Posterior vena cava (tissue), 2 donors: ENCODE results near the gene PPP1R14D. TPM values are rescaled to one million over a fixed set of nuclear protein-coding genes. Genes with fewer than 3 reads are reported as not detected.
"Not testable (repeated sequence)": the region's sequence is repeated elsewhere in the genome, so short reads cannot be mapped to it uniquely, and the experiment has no call there.

Experiments used
- DNase-seq: peaks from one replicate; pipeline ENCODE4 v3.0.0-alpha.2; 2020; ENCODE audit warnings: low spot score
- intact Hi-C, 2 donors: fragments of 100-400 bp; cut with DNase I; formaldehyde crosslinking; loops; one replicate each; pipeline versions ENCODE4 v1.14.1 to v1.14.2; 2022 to 2023
- long read RNA-seq, 2 donors: library from polyadenylated mRNA; unstranded; transcript quantifications; one replicate each; pipeline ENCODE4 v2.0.0, GENCODE V29; 2020 to 2021
- total RNA-seq, 2 donors: library from RNA; stranded (reverse); fragmentation: NEBNext Ultra II Directional; extraction: Animal tissue kit (Norgen Biotek cat#: 25700); gene quantifications; one replicate each; pipeline ENCODE4 v1.2.1, GENCODE V29; 2021
- donor health status: DM: yes; HTN: yes; CAD: no.
- donor health status: DM: yes; HTN: yes; CAD: no.

PPP1R14D gene
- not detected for total RNA-seq
- long read RNA-seq, donor 1 = 0 reads
- long read RNA-seq, donor 2 = 0 reads

GRCh38 chr15:40828447-40829036, at the start of gene PPP1R14D:
Gene PPP1R14D (minus strand): TSS chr15:40828708. CDS start chr15:40828641, 67 bp downstream.
- intact Hi-C loops = no loop called here
- DNase-seq = peak; percentile 38

DNA sequence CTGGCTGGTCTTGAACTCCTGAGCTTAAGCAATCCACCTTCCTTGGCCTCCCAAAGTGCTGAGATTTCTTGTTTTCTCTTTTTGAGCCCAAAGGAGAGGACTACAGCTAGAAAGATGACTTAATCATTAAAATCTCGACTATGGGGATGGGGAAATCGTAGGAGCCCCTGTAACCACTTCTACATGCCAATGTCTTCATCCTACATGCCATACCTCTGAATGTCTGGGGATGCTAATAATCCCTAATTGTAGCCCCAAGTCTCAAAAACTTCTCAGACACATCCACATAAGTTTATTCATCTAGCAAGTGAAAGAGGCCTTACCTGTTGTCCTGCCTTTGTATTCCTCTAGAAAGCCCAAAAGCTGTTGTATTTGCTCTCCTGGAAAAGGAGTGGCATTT, 49.2 kb upstream of the PPP1R14D start:
- intact Hi-C loops = no loop called here

GRCh38 chr15:40875991-40876730, 47.7 kb upstream of the PPP1R14D start:
- intact Hi-C loops = no loop called here

More for the DNA sequence above, 49.2 kb upstream of the PPP1R14D start:
- no peak for DNase-seq

GRCh38 chr15:40873694-40874561, 45.4 kb upstream of the PPP1R14D start, which contains the start of gene RHOV:
Gene RHOV (minus strand): TSS chr15:40874234. CDS start chr15:40874139, 95 bp downstream.
- no peak for DNase-seq
- intact Hi-C loops = loop anchor here in 1 of 2 donors (2.0 kb wide), 1 partner anchor 17 kb away; no protein-coding TSS in a partner anchor

More at GRCh38 chr15:40875991-40876730, 47.7 kb upstream of the PPP1R14D start:
- no peak for DNase-seq

GRCh38 chr15:40872791-40873693, 44.5 kb upstream of the PPP1R14D start:
- intact Hi-C loops = loop anchor here in 1 of 2 donors (2.0 kb wide), 1 partner anchor 18 kb away; no protein-coding TSS in a partner anchor

DNA sequence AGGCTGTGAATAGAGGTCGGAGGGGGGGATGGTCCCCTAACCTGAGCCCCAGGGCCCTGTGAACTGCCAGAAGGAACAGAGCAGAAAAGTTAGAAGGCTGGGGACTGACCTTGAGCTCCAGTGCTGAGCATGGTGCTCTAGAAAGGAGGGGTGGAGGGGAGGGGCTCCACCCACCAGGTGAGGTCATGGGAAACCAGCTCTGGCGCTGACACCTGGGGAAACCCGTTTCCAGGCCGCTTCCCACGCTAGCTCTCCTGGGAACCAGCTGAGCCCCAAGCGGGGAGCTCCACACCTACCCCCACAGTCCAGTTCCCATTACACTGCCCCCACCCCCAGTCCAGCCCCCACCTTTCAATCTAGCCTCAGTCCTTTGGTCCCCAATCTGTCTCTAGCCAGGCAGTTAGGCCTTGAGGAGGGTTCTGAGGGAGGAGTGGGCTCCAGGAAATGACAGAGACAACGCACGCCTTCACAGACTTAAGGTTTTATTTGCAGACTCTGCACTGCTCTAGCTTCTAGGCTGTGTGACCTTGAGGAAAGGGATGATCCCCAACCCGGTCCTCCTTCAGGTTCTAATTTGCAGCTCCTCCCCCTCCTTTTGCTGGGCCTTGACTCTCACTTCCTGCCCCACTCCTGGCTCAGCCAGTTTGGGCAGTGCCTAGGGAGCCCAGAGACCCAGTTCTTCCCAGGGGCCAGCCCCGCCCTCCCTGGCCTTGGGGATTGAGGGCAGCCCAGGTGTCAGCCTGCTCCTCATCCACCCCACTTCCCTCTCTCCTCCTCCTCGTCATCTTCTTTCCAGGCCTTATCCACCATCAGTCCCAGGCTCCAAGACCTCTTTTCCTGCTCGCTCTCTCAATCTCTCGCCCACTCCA, 43.5 kb upstream of the PPP1R14D start:
- intact Hi-C loops = loop anchor here in 1 of 2 donors (2.0 kb wide), 1 partner anchor 19 kb away; no protein-coding TSS in a partner anchor
- DNase-seq = no peak

More at GRCh38 chr15:40872791-40873693, 44.5 kb upstream of the PPP1R14D start:
- DNase-seq = peak; percentile 43

- intact Hi-C loops = no loop called here
- DNase-seq = no peak
These were observed 42.2 kb upstream of the PPP1R14D start for GRCh38 chr15:40870716-40871115.

DNA sequence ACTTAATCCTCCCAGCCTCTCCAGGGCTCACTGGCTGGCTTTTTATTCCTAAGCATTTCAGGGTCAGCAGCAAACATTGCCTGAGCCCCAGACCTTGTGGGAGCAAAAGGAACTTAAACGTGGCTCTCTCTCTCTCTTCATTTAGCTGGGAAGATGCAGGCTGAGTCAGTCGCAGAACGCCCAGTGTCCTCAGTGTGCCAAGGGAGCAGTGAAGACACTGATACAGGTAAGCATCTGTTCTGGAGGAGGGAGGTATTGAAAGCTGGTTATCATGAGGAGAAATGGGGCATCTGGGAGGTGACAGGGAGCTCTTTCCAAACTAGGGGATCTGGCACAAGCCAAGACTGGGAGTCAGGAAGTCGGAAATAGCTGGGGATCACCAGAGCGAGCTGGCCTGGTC, 41.2 kb upstream of the PPP1R14D start:
- intact Hi-C loops = no loop called here
- no peak for DNase-seq

DNA sequence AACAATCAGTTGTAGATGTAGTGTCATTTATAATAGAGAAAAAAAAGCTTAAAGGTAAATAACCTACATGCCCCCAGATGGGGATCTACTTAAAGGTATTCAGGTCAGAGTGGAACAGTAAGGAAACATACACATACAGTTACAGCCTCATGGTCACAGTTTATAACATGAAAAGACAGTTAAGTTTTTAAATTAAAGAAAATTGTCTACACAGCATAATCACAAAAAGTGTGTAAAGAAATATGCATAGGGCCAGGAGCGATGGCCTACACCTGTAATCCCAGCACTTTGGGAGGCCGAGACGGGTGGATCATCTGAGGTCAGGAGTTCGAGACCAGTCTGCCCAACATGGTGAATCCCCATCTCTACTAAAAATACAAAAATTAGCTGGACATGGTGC, 38.7 kb upstream of the PPP1R14D start:
- intact Hi-C loops = no loop called here
- DNase-seq = no peak

GRCh38 chr15:40863660-40864270, 35.3 kb upstream of the PPP1R14D start:
- DNase-seq = peak; percentile 43
- intact Hi-C loops = no loop called here

- DNase-seq, intact Hi-C loops: not testable (repeated sequence)
These were observed 32.6 kb upstream of the PPP1R14D start for GRCh38 chr15:40861147-40861546.

DNA sequence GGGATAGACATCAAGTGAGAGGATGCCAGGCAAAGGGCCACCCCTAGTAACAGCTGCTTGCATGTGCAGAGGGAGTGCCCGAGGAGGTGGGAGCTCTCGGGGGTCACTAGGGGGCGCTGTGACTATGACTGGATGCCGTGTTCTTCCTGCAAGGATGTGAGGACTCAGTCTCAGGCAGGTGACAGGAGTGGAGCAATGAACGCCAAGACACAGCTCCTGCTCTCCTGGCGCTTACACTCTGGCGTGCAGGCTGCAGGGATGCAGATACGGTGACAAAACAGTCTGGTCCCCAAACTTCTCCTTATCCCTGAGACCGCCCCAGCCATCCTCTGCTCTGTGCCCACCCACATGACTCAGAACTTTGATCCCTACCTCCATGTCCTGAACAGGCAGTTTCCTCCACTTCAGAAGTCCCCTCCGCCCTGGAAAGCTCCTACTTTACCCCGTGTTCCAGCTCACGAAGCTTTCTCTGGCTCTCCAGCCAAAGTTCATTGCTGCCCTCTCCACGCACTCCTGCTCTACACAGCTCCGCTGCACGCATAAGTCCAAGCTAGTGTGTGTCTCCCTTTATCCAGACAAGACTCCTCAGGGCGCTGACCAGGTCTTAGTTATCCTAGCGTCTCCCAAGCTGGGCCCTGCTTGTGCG, 30.8 kb upstream of the PPP1R14D start:
- intact Hi-C loops = loop anchor here in 1 of 2 donors (5.0 kb wide), 2 partner anchors 33 to 323 kb away; partner anchors contain the start of gene VPS18

DNA sequence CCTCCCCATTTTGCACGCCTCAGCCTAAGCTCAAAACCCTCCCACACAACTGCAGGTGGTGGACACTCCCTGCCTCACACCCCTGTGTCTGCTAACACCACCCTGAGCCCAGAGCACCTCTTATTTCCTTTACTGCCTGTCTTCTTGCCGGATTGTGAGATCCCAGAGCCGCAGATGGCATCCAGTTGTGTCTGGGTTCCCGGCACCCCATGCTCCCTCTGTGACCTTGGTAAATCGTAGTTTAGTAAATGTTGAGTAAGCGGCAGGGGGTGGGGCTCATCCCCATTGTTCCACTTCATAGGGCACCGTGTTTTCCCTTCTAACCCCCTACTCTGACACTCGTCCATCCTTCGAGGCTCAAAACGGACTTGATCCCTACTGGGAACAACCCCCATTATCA, 30.2 kb upstream of the PPP1R14D start:
- peak; percentile 64 for DNase-seq
- intact Hi-C loops = loop anchor here in 1 of 2 donors (5.0 kb wide), 2 partner anchors 34 to 324 kb away; partner anchors contain the start of gene VPS18

More for the DNA sequence above, 30.8 kb upstream of the PPP1R14D start:
- peak; percentile 89 for DNase-seq

DNA sequence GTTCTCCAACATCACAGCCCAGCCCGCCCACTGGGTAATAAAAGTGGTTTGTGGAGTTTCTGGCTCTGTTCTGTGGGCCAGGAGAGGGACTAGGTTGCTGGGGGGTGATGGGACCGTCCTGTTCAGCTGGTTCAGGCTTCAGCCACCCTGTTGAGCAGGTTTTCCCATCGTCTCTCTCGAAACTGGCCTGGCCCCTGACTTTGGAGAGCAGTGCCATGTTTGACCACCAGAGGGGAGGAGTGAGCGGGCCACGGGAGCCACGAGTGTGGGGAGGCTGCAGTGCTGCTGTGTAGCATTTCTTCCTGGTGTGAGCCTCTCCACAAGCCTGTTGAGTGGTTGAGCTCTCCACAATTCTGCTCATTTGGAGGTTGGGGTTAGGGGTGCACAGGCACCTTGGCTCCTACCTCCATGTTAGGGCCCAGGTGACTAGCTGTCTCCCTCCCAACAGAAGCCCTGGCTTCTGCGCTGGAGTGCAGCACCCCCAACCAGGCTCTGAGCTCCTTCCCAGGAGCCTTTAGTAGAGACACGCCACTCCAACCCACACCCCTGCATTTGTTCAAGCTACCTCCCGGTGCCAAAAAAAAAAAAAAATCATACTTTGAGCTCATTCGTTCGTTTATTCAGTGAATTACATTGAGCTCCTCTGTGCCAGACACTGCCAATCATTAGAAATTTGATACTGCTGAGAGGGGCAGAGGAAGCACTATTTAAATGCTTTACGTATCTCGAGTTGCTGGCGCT, 29.3 kb upstream of the PPP1R14D start:
- intact Hi-C loops = loop anchor here in 1 of 2 donors (5.0 kb wide), 2 partner anchors 35 to 325 kb away; partner anchors contain the start of gene VPS18
- peak; percentile 93 for DNase-seq

DNA sequence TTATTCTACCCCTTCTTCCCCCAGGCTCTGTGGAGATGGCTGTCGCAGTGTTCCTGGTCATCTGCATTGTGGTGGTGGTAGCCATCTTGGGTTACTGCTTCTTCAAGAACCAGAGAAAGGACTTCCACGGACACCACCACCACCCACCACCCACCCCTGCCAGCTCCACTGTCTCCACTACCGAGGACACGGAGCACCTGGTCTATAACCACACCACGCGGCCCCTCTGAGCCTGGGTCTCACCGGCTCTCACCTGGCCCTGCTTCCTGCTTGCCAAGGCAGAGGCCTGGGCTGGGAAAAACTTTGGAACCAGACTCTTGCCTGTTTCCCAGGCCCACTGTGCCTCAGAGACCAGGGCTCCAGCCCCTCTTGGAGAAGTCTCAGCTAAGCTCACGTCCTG, 28.2 kb upstream of the PPP1R14D start:
- peak; percentile 69 for DNase-seq
- intact Hi-C loops = loop anchor here in 1 of 2 donors (5.0 kb wide), 2 partner anchors 36 to 326 kb away; partner anchors contain the start of gene VPS18
